ENCODE measurements around the gene SETDB1.
A peak's percentile ranks its signal among the peaks of the same experiment; 100 is the strongest.

The SETDB1 gene

GRCh38 chr1:150931773-150932172, 5.6 kb downstream of the SETDB1 start:
- DNase-seq, result no peak

GRCh38 chr1:150944856-150945255, 18.7 kb downstream of the SETDB1 start:
- no peak for DNase-seq

- no peak for DNase-seq
Observed at GRCh38 chr1:150954708-150955107, 28.5 kb downstream of the SETDB1 start.

GRCh38 chr1:150955280-150955679, 29.1 kb downstream of the SETDB1 start:
- no peak for DNase-seq

- no peak for DNase-seq
Observed at GRCh38 chr1:150957666-150958065, 31.5 kb downstream of the SETDB1 start.

- no peak for DNase-seq
Observed at GRCh38 chr1:150960646-150961045, 34.5 kb downstream of the SETDB1 start.

- DNase-seq, result no peak
Observed at GRCh38 chr1:150961756-150962155, 35.6 kb downstream of the SETDB1 start.

- DNase-seq, result no peak
Observed at GRCh38 chr1:150963321-150964163, 37.4 kb downstream of the SETDB1 start.

- DNase-seq, result no peak
Observed at GRCh38 chr1:150964164-150964489, 38.0 kb downstream of the SETDB1 start.

GRCh38 chr1:150965605-150966004, 39.4 kb downstream of the SETDB1 start:
- no peak for DNase-seq

- no peak for DNase-seq
Observed at GRCh38 chr1:150966011-150966410, 39.8 kb downstream of the SETDB1 start.

GRCh38 chr1:150967936-150968335, 41.8 kb downstream of the SETDB1 start:
- DNase-seq, result no peak

- DNase-seq, result no peak
Observed at GRCh38 chr1:150968491-150968890, 42.3 kb downstream of the SETDB1 start.

- DNase-seq, result no peak
Observed at GRCh38 chr1:150969626-150970025, 43.5 kb downstream of the SETDB1 start.

GRCh38 chr1:150970808-150971582, 44.8 kb downstream of the SETDB1 start:
- no peak for DNase-seq

GRCh38 chr1:150971583-150972416, 45.6 kb downstream of the SETDB1 start:
- DNase-seq, result no peak

GRCh38 chr1:150972417-150972940, 46.3 kb downstream of the SETDB1 start:
- no peak for DNase-seq

GRCh38 chr1:150973258-150973835, 47.2 kb downstream of the SETDB1 start:
- no peak for DNase-seq

GRCh38 chr1:150973836-150974579, 47.8 kb downstream of the SETDB1 start:
- no peak for DNase-seq

- DNase-seq, result peak; percentile 21
Observed at GRCh38 chr1:150974580-150975478, 48.7 kb downstream of the SETDB1 start, which contains the start of gene CERS2. Gene CERS2 (minus strand): TSS chr1:150974835. CDS start chr1:150969090, 5,745 bp downstream.

GRCh38 chr1:150976401-150976821, 50.2 kb downstream of the SETDB1 start:
- DNase-seq, result no peak
